ENCODE data around the gene CCDC86.

GRCh38 chr11:60858731-60859464 lies 17.0 kb downstream of the CCDC86 start:
- TF ChIP-seq CTCF (IDR thresholded peaks at IDR 0.05) (no peak), TEAD1 (CRISPR knock-in tag; IDR thresholded peaks at IDR 0.05) (no peak), SP1 (CRISPR knock-in tag; conservative IDR thresholded peaks at IDR 0.05) (no peak), E2F4 (CRISPR knock-in tag; IDR thresholded peaks at IDR 0.05; ENCODE audit: borderline replicate concordance, low read depth) (no peak), KAT7 (CRISPR knock-in tag; IDR thresholded peaks at IDR 0.05; ENCODE audit: borderline replicate concordance) (no peak), NFYB (CRISPR knock-in tag; conservative IDR thresholded peaks at IDR 0.05; ENCODE audit: low read depth) (no peak), NFATC4 (CRISPR knock-in tag; IDR thresholded peaks at IDR 0.05) (no peak), ATF2 (CRISPR knock-in tag; IDR thresholded peaks at IDR 0.05; ENCODE audit: borderline replicate concordance, low read depth) (no peak), USF1 (CRISPR knock-in tag; IDR thresholded peaks at IDR 0.05) (no peak), GRHL2 (CRISPR knock-in tag; IDR thresholded peaks at IDR 0.05; ENCODE audit: insufficient replicate concordance, severe bottlenecking) (no peak), MLX (CRISPR knock-in tag; IDR thresholded peaks at IDR 0.05) (no peak)
